H1 (cell line): ENCODE results near the gene MLN. TPM values are rescaled to one million over a fixed set of nuclear protein-coding genes. Genes with fewer than 3 reads are reported as not detected.

Experiments used
- JUN ChIP-seq: IDR thresholded peaks from 2 replicates; pipeline ENCODE4 v1.6.1; 2011; ENCODE audit warnings: low read depth, mild to moderate bottlenecking, improper control_type of control experiment, low read length
- PHF8 ChIP-seq: fragments of 200-600 bp; sonication (generic); conservative IDR thresholded peaks from 2 replicates; pipeline ENCODE4 v1.7.1; 2012; ENCODE audit warnings: low read depth, mild to moderate bottlenecking, inconsistent platforms, low read length, moderate library complexity
- polyA plus RNA-seq, 7 experiments: library from polyadenylated mRNA; depleted of rRNA in 3 of 7; stranded (reverse) in 5 of 7; unstranded in 2 of 7; fragments of >200 nt in 5 of 7; fragments of 200-250 nt in 2 of 7; gene quantifications; 1 replicate in 5 of 7; 2 replicates in 1 of 7; 4 replicates in 1 of 7; pipeline versions ENCODE4 v1.2.1 to v1.2.3, GENCODE V29; 2011 to 2013; ENCODE audit warnings: missing spikeins in 2 of 7, mixed read lengths in 2 of 7
- total RNA-seq: library from RNA; stranded (reverse); fragmentation: NEBNext Ultra II Directional; extraction: Animal tissue kit (Norgen Biotek cat#: 25700); gene quantifications from 2 replicates; pipeline ENCODE4 v1.2.1, GENCODE V29; 2021

MLN gene
- total and polyA plus RNA-seq, 2 of the 8 experiments (the other 6 are each of a cell fraction or from before 2014, with no cell fraction given) = not detected

GRCh38 chr6:33828764-33829731, 25.2 kb upstream of the MLN start (continued):
- TF ChIP-seq PHF8 (no peak), JUN (no peak)
